OCI-LY1 (cell line): ENCODE measurements around the gene SNAI1.

Source experiments
- H2AFZ ChIP-seq: fragments of 200-600 bp; sonication (generic), shearing (Covaris generic); 2 replicates; pipeline ENCODE4 v1.6.0; 2014; ENCODE audit warnings: antibody characterized with exemption, mild to moderate bottlenecking, low read length
- H3F3A ChIP-seq: fragments of 200-600 bp; sonication (generic), shearing (Covaris generic); 2 replicates; pipeline ENCODE4 v1.6.0; 2014; ENCODE audit warnings: mild to moderate bottlenecking, antibody characterized with exemption, low read length, moderate library complexity; ENCODE audit not compliant: insufficient read depth
- H3K27ac ChIP-seq: fragments of 200-600 bp; sonication (generic); 2 replicates; pipeline ENCODE4 v1.5.1; 2014; ENCODE audit warnings: low read length, mixed run types, mild to moderate bottlenecking, low read depth; ENCODE audit not compliant: poor library complexity, severe bottlenecking
- H3K27me3 ChIP-seq: fragments of 200-600 bp; sonication (generic); 2 replicates; pipeline ENCODE4 v1.6.0; 2014; ENCODE audit warnings: antibody characterized with exemption, mild to moderate bottlenecking, low read length, moderate library complexity; ENCODE audit not compliant: insufficient read depth
- H3K36me3 ChIP-seq: fragments of 200-600 bp; sonication (generic); 2 replicates; pipeline ENCODE4 v1.6.1; 2014; ENCODE audit warnings: mild to moderate bottlenecking, antibody characterized with exemption, low read length, moderate library complexity, mixed read lengths; ENCODE audit not compliant: insufficient read depth
- H3K4me1 ChIP-seq: fragments of 200-600 bp; sonication (generic); 2 replicates; pipeline ENCODE4 v1.5.1; 2014; ENCODE audit warnings: mild to moderate bottlenecking, low read length, moderate library complexity; ENCODE audit not compliant: insufficient read depth, severe bottlenecking
- H3K4me2 ChIP-seq: fragments of 200-600 bp; sonication (generic), shearing (Covaris generic); 2 replicates; pipeline ENCODE4 v1.6.1; 2014; ENCODE audit warnings: low read length
- H3K4me3 ChIP-seq: fragments of 200-600 bp; sonication (generic); 2 replicates; pipeline ENCODE4 v1.5.1; 2014; ENCODE audit warnings: low read length, low read depth, mild to moderate bottlenecking, mixed read lengths; ENCODE audit not compliant: poor library complexity, severe bottlenecking
- H3K79me2 ChIP-seq: fragments of 200-600 bp; shearing (Covaris generic); 2 replicates; pipeline ENCODE4 v1.6.1; 2016; ENCODE audit warnings: mixed run types, low read length, mixed read lengths; ENCODE audit not compliant: insufficient read depth
- H3K9ac ChIP-seq: fragments of 200-600 bp; sonication (generic), shearing (Covaris generic); 2 replicates; pipeline ENCODE4 v1.6.1; 2014; ENCODE audit warnings: mild to moderate bottlenecking, low read length, mixed read lengths
- H3K9me2 ChIP-seq: fragments of 200-600 bp; sonication (generic), shearing (Covaris generic); 2 replicates; pipeline ENCODE4 v1.6.1; 2014; ENCODE audit warnings: low read depth, mild to moderate bottlenecking, low read length, mixed read lengths
- H3K9me3 ChIP-seq: fragments of 200-600 bp; shearing (Covaris generic); 2 replicates; pipeline ENCODE4 v1.6.1; 2014; ENCODE audit warnings: low read length, mixed read lengths
- H4K20me1 ChIP-seq: fragments of 200-600 bp; sonication (generic), shearing (Covaris generic); 2 replicates; pipeline ENCODE4 v1.6.0; 2016; ENCODE audit warnings: mild to moderate bottlenecking, low read length; ENCODE audit not compliant: insufficient read depth
- CTCF ChIP-seq: fragments of 200-600 bp; sonication (generic), shearing (Covaris generic); IDR thresholded peaks from 2 replicates; pipeline ENCODE4 v1.5.1; 2017; ENCODE audit warnings: mild to moderate bottlenecking, antibody characterized with exemption, low read length, moderate library complexity, mixed read lengths
- EZH2 ChIP-seq: fragments of 200-600 bp; sonication (generic), shearing (Covaris generic); IDR thresholded peaks from 2 replicates; pipeline ENCODE4 v1.8.0; 2017; ENCODE audit warnings: borderline replicate concordance, mixed run types, mild to moderate bottlenecking, antibody characterized with exemption, low read length, moderate library complexity, mixed read lengths

SNAI1 gene

DNA sequence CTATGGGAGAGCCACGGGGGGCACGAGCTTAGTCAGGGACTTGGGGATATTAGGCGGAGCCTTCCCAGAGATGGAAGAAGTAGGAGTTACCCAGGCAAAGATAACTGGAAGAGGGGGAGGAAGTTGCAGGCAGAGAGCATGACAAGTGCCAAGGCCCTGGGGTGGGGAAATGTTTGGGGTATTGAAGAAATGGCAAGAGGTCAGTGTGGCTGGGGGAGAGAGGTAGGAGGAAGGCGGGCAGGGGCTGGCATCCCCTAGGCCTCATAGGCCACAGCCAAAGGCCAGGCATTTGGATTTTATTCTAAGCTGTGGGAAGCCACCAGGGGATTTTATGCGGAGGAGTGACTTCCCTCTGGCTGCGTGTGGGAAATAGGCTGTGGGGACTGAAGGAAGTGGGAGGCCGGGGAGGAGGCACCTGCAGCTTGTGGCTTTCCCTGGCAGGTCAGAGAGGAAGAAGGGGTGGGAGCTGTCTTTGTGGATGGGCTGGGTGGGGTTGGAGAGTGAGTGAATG is 22.7 kb downstream of the SNAI1 start:
- TF ChIP-seq CTCF: no peak
- no peak for TF ChIP-seq EZH2
- Histone ChIP-seq H3K4me3 (no peak overlapping the region), H3K27me3 (no peaks in the 10 kb centered on the region; the same call in 1 of the 2 replicates), H3K79me2 (no peaks in the 10 kb centered on the region), H3K4me1 (no peaks in the 10 kb centered on the region), H4K20me1 (no peaks in the 10 kb centered on the region), H3K9me3 (no peaks in the 10 kb centered on the region), H3F3A (no peaks in the 10 kb centered on the region), H3K9ac (no peak overlapping the region), H2AFZ (no peak overlapping the region), H3K9me2 (no peaks in the 10 kb centered on the region), H3K4me2 (no peak overlapping the region), H3K27ac (no peak overlapping the region), H3K36me3 (no peaks in the 10 kb centered on the region)

GRCh38 chr20:50007369-50007768 is 24.6 kb downstream of the SNAI1 start:
- Histone ChIP-seq H3K27ac (no peak overlapping the region), H4K20me1 (no peaks in the 10 kb centered on the region), H2AFZ (no peak overlapping the region), H3K4me2 (no peak overlapping the region), H3K27me3 (no peaks in the 10 kb centered on the region; the same call in 1 of the 2 replicates), H3K79me2 (no peaks in the 10 kb centered on the region), H3K9ac (no peak overlapping the region), H3K36me3 (no peaks in the 10 kb centered on the region), H3K4me3 (no peak overlapping the region), H3K9me3 (no peaks in the 10 kb centered on the region), H3K9me2 (no peaks in the 10 kb centered on the region), H3K4me1 (peaks cover 6% of the 10 kb centered on the region), H3F3A (no peaks in the 10 kb centered on the region)
- TF ChIP-seq CTCF (no peak), EZH2 (no peak)

GRCh38 chr20:50008007-50008406 is 25.2 kb downstream of the SNAI1 start:
- H2AFZ ChIP-seq: no peak overlapping the region
- no peaks in the 10 kb centered on the region for H4K20me1 ChIP-seq
- H3K4me2 ChIP-seq: no peak overlapping the region
- no peaks in the 10 kb centered on the region for H3K9me3 ChIP-seq
- H3K4me1 ChIP-seq: peaks cover 12% of the 10 kb centered on the region
- no peak overlapping the region for H3K9ac ChIP-seq
- H3K79me2 ChIP-seq: no peaks in the 10 kb centered on the region
- no peaks in the 10 kb centered on the region; the same call in 1 of the 2 replicates for H3K27me3 ChIP-seq
- TF ChIP-seq CTCF: no peak
- no peak for TF ChIP-seq EZH2
- H3K36me3 ChIP-seq: no peaks in the 10 kb centered on the region
- no peaks in the 10 kb centered on the region for H3K9me2 ChIP-seq
- no peak overlapping the region for H3K4me3 ChIP-seq
- no peaks in the 10 kb centered on the region for H3F3A ChIP-seq
- no peak overlapping the region for H3K27ac ChIP-seq
